Skin of body (tissue), 2 donors: ENCODE measurements around the gene IMP3. TPM values are rescaled to one million over a fixed set of nuclear protein-coding genes. Genes with fewer than 3 reads are reported as not detected.

Experiments
- DNase-seq: peaks from one replicate; lab custom pipeline; 2025; lab: John Stamatoyannopoulos, UW
- total RNA-seq: library from RNA; depleted of rRNA; stranded (reverse); fragments of >200 nt; gene quantifications from one replicate; pipeline ENCODE4 v1.2.3, GENCODE V29; 2014

Gene IMP3
- total RNA-seq, 1 donor from 2014 or later: 31.4 TPM

GRCh38 chr15:75672646-75673425 lies 32.8 kb upstream of the IMP3 start:
- peak; percentile 76 for DNase-seq

DNA sequence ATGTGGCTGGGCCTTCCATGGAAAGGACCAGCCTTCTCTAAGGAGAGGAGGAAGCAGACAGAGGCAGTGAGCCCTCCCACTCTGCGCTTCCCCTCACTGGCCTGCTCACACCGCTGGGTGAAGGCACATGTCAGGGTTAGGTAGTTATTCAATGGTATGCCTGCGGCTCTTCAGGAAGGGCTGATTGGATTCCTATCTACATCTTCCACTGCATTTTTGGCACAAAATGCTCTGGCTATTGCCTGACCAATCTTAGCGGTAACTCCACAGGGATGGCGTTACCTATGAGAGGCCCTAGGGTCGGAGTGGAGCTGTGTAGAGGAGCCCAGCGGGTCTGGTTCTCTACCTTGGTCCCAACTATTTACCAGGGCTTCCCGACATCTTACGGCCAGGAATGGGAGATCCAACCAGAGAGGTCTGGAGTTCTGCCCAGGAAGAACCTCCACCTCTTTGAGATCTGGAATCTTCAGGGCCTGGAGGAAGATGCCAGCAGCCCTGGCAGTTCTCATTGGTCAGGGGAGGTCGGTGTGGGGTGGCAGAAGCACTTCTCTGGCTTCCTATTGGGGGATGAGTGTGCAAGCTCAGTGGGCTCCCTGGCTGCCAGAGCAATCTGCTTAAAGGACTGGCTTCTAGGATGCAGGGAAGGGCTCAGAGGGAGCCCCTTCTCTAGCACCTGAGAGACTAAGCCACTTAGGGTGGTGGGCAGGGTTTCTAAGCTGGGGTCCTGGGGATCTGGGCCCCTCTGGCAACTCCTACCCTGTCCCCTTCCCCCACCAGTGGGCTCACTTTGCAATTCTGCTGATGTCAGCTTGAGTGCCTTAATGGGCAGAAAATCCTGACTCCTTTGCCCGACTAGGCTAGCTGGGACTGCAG lies 31.9 kb upstream of the IMP3 start:
- DNase-seq: no peak

- no peak for DNase-seq
Observed at GRCh38 chr15:75669879-75670212, 29.8 kb upstream of the IMP3 start.

- no peak for DNase-seq
Observed at GRCh38 chr15:75669191-75669878, 29.3 kb upstream of the IMP3 start.

DNA sequence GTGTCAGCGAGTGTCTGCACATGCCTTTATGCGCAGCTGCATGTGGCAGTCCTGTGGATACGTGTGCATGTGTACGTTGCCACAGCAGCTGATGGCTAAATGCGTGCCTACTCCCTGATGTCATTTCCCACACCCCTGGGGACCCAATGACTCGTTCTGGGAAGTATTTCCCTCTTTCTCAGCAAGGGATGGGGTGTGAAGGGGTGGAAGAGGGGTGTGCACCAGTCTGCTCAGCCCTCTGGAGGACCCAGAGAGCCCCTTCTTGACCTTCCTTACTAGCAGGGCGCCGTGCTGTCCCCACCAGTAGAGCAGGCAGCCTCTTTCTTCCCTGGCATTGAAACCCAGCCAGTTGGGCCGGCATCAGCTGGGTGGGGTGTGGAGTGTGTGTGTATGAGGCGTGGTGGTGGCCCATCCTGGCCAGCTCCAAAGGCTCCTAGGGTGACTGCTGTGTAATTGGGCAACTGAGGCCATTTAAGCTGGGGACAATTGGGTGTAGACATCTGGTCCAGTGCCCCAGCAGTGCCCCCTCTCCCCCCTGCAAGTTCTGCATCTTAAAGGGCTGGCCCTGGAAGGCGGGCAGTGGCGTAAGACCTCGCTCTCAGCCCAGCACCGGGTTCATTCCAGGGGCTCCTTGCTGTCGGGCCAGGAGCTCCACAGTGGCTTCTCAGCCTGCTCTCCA lies 26.9 kb upstream of the IMP3 start:
- peak; percentile 98 for DNase-seq

- no peak for DNase-seq
Observed at GRCh38 chr15:75663931-75664421, 24.0 kb upstream of the IMP3 start.

GRCh38 chr15:75662823-75663519 lies 22.9 kb upstream of the IMP3 start:
- DNase-seq: no peak

DNA sequence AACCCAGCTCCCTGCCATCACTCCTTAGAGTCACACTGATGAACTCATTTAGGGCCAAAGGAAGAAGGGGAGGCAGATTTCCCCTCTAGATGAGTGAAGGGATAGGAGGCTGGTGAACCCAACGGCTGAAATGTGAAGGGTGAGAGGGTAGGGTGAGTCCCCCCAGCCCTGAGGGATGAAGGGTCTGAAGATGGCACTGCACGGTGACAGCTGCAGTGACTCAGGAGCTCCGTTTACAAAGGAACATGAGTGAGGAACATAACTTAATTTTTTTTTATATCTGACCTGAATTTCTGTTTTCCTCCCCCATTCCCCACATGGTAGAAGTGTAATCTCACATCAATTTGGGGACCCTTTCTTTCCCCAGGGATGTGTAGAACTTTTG lies 21.7 kb upstream of the IMP3 start:
- no peak for DNase-seq

- peak; percentile 49 for DNase-seq
Observed at GRCh38 chr15:75661100-75661755, 21.2 kb upstream of the IMP3 start.

GRCh38 chr15:75659928-75660645 lies 20.1 kb upstream of the IMP3 start:
- DNase-seq: no peak

DNA sequence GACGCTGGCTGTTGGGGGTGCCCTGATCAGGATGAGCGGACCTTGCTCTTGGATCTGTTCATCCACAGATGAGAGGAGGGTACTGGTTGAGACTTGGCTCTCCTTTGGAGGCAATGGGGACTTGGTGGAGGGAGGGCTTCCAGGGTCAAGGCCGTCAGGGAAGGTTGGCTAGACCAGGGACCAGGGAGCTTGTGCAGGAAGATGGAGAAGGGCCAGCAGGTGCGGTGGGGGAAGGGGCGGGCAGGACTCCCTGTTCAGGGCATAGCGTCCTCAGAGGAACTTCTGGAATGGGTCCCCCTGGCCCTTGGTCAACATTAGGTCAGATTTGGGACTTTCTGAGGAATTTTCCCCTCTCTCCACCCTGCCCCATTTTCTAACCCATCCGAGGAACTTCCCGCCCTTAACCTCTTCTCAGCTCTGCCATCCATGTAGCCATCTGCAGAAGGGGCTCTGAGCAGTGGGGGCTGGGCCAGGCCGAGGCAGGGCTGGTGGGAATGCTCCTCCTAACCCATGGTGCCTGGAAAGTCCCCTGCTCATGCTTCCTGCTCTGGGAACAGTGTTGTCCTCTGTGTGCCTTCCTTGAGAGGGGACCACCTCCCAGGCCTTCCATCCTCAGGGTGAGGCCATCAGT lies 19.2 kb upstream of the IMP3 start:
- no peak for DNase-seq

DNA sequence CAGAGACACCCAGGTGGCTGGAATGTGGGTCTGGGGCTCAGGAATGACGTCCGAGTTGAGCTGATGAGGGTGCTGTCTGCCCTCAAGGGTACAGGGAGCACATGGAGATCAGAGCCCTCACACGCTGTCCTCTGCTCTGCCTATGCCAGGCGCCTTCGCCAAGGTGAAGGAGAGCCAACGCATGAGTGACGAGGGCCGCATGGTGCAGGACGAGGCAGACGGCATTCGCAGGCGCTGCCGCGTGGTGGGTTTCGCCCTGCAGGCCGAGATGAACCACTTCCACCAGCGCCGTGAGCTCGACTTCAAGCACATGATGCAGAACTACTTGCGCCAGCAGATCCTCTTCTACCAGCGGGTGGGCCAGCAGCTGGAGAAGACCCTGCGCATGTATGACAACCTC lies 16.8 kb upstream of the IMP3 start:
- no peak for DNase-seq

GRCh38 chr15:75656331-75656730 lies 16.3 kb upstream of the IMP3 start:
- DNase-seq: no peak

GRCh38 chr15:75655931-75656330 lies 15.9 kb upstream of the IMP3 start:
- no peak for DNase-seq

DNA sequence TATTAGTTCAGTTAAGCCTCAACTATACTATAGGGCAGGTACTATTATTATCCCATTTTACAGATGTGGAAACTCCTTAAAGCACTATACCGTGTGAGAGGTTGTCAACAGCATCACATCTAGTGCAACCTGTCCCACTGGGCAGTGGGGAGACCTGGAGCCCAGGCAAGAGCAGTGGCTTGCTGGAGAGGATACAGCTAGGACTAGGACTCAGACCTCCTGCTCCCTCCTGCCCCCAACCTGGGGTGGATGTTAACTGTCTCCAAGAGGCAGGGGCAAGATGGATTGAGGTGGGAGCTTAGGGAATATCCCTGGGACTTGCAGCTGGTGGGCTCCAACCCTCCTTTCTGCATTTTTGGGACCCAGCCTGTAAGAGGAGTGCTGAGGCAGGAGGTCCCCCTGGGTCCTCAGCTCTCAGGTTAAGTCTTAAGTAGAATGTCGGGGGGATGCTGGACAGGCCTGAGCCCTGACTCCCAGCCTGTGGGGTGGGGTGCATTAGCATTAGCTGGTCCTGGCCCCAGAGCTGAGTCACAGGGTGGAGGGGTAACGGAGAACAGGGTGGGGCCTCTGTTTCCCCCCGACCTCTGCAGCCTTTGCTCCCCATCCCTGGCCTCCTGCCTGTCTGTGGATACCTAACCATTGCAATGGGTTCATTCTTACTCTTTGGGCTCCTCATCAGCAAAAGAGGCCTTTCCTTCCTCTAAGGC lies 14.3 kb upstream of the IMP3 start:
- DNase-seq: no peak

DNA sequence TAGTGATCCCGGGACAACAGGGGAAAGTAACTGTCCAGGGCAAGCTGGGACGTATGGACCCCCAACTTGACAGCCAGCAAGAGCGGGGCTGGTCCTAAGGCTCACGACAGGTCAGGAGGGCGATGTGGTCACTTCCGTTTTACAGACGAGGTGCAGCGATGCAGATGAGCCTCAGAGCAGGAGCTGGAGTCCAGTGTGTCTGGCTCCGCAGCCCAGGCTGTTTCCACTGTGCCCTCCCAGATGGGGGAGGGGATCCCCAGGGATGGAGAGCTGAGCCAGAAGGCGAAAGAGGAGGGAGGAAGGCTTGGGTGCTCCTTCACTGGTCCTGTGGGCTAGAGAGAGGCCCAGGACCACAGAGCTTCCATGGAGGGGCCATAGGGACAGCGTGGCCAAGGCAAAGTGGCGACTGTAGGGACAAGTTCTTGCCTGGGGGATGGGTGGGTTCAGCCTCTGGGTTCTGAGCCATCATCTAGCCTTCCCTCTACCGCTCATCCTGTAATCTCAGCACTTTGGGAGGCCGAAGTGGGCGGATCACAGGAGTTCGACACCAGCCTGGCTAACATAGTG lies 13.4 kb upstream of the IMP3 start:
- DNase-seq: no peak

GRCh38 chr15:75651810-75652543 lies 12.0 kb upstream of the IMP3 start:
- DNase-seq: no peak
